Brain microvascular endothelial cell (primary cell): ENCODE results near the gene PRKCH.

Experiments
- DNase-seq: peaks from one replicate; pipeline ENCODE4 v3.0.0-alpha.2; 2020
- H3K27ac ChIP-seq: fragments of 250-450 bp; sonication (Bioruptor Pico); 2 replicates; pipeline ENCODE4 v1.5.1; 2020; ENCODE audit warnings: mild to moderate bottlenecking, moderate library complexity
- H3K27me3 ChIP-seq: fragments of 250-450 bp; sonication (Bioruptor Pico); replicated peaks from 2 replicates; pipeline ENCODE4 v1.5.1; 2020; ENCODE audit warnings: mild to moderate bottlenecking
- H3K36me3 ChIP-seq: fragments of 250-450 bp; sonication (Bioruptor Pico); replicated peaks from 2 replicates; pipeline ENCODE4 v1.5.1; 2020; ENCODE audit warnings: mild to moderate bottlenecking
- H3K4me3 ChIP-seq: 2 replicates; pipeline ENCODE4 v1.5.1; 2011; ENCODE audit warnings: low read depth, mild to moderate bottlenecking, control low read depth, low read length, moderate library complexity
- CTCF ChIP-seq: IDR thresholded peaks from 2 replicates; pipeline ENCODE4 v1.5.1; 2011; ENCODE audit warnings: low read depth, mild to moderate bottlenecking, moderate library complexity, low read length, control low read depth, inconsistent platforms; ENCODE audit errors: missing control alignments
- in situ Hi-C: cut with HindIII; loops from 2 replicates; pipeline ENCODE4 v1.10.0; 2017; ENCODE audit warnings: low sequenced_read_pairs, low pct_ligation_motif_present

Gene PRKCH

GRCh38 chr14:61502459-61503093 lies 181.2 kb downstream of the PRKCH start:
- Histone ChIP-seq H3K27ac (no peak overlapping the region), H3K36me3 (no peaks in the 10 kb centered on the region), H3K4me3 (no peak overlapping the region), H3K27me3 (no peaks in the 10 kb centered on the region)
- no peak for DNase-seq
- no peak for TF ChIP-seq CTCF
- in situ Hi-C loops: no loop called here

GRCh38 chr14:61503167-61503801 lies 181.9 kb downstream of the PRKCH start:
- in situ Hi-C loops: no loop called here
- H3K27me3 ChIP-seq: no peaks in the 10 kb centered on the region
- H3K36me3 ChIP-seq: no peaks in the 10 kb centered on the region
- no peak overlapping the region for H3K4me3 ChIP-seq
- H3K27ac ChIP-seq: no peak overlapping the region
- no peak for TF ChIP-seq CTCF
- DNase-seq: no peak

GRCh38 chr14:61504901-61505300 lies 183.5 kb downstream of the PRKCH start:
- Histone ChIP-seq H3K27me3 (no peaks in the 10 kb centered on the region), H3K4me3 (no peak overlapping the region), H3K27ac (no peak overlapping the region), H3K36me3 (no peaks in the 10 kb centered on the region)
- no peak for DNase-seq
- TF ChIP-seq CTCF: no peak
- in situ Hi-C loops: no loop called here

GRCh38 chr14:61505815-61506809 lies 184.7 kb downstream of the PRKCH start:
- H3K4me3 ChIP-seq: no peak overlapping the region
- no peaks in the 10 kb centered on the region for H3K27me3 ChIP-seq
- no peak for DNase-seq
- no peak overlapping the region for H3K27ac ChIP-seq
- H3K36me3 ChIP-seq: no peaks in the 10 kb centered on the region
- no peak for TF ChIP-seq CTCF
- in situ Hi-C loops: no loop called here

GRCh38 chr14:61508526-61508925 lies 187.1 kb downstream of the PRKCH start:
- Histone ChIP-seq H3K36me3 (no peaks in the 10 kb centered on the region), H3K4me3 (no peak overlapping the region), H3K27me3 (no peaks in the 10 kb centered on the region), H3K27ac (no peak overlapping the region)
- no peak for DNase-seq
- in situ Hi-C loops: no loop called here
- TF ChIP-seq CTCF: no peak
